Heart left ventricle (tissue), 13 donors: Measurements from ENCODE around the gene MAML2.

ENCODE experiments used
- POLR2A ChIP-seq, 2 donors: fragments of 450-650 bp; IDR thresholded peaks; one replicate each; pipeline ENCODE4 v1.6.1; 2017; ENCODE audit warnings: antibody characterized with exemption in 2 of 2, mild to moderate bottlenecking in 2 of 2, moderate library complexity in 2 of 2
- TF ChIP-seq, protein P1 (sequence below), 12 donors: fragments of 200-600 bp; sonication (generic) in 4 of 12; IDR thresholded peaks; one replicate each; pipeline versions ENCODE4 v1.5.0 to v1.8.0; 2018 to 2022; ENCODE audit warnings: antibody characterized with exemption in 12 of 12, mild to moderate bottlenecking in 5 of 12
- donor health status: ischemic (EF 13 %, LVEDD 7.1; RV severe dilation, severe dysfunction).
- donor health status: DM: no; HTN: yes; CAD: no.
- donor health status: DM: no; HTN: no; CAD: no.
- donor health status: ischemic (EF 25% LVEDD 6.9; RV normal size, moderate dysfunction).
- donor health status: ischemic (EF 25% LVEDD 5.7; RV mildly dilated, moderate dysfunction).
- donor health status: ischemic (EF 35%, LVEDD 5.7; RV mildly dilated, moderate dysfunction).
- donor health status: nonischemic (EF 11% LVEDD 7.7; RV severe dilation, severe dysfunction).
- donor health status: DM: yes; HTN: yes; CAD: no.
- donor health status: PGD.
- donor health status: ischemic (EF 29% LVEDD 5.4; RV normal size, mild dysfunction).
- donor health status: nonischemic (EF 23%, LVEDD 6.1; RV moderate dilation, normal function).

DNA sequence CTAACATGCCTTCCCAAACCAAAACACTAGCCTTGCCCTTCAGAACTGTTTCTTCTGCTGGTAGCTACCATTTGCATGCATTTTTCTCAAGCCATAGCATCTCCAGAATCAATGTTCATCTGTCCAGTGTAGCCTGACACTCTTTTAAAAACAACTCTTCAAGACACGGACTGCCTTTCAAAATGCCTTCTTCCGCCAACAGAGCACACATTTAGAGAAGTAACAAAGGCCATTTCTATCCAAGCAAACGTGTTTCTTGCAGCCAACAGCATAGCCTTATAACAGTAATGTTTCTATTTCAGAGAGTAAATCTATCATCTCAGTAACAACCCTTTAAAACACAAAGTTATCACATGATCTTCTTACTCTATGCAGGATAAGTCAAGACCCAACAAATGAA is 275.8 kb downstream of the MAML2 start:
- TF ChIP-seq, protein P1, sequence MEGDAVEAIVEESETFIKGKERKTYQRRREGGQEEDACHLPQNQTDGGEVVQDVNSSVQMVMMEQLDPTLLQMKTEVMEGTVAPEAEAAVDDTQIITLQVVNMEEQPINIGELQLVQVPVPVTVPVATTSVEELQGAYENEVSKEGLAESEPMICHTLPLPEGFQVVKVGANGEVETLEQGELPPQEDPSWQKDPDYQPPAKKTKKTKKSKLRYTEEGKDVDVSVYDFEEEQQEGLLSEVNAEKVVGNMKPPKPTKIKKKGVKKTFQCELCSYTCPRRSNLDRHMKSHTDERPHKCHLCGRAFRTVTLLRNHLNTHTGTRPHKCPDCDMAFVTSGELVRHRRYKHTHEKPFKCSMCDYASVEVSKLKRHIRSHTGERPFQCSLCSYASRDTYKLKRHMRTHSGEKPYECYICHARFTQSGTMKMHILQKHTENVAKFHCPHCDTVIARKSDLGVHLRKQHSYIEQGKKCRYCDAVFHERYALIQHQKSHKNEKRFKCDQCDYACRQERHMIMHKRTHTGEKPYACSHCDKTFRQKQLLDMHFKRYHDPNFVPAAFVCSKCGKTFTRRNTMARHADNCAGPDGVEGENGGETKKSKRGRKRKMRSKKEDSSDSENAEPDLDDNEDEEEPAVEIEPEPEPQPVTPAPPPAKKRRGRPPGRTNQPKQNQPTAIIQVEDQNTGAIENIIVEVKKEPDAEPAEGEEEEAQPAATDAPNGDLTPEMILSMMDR (IDR thresholded peaks at IDR 0.05), result no peak
- no peak for TF ChIP-seq POLR2A (IDR thresholded peaks at IDR 0.05)
